Omental fat pad (tissue), 4 donors: Measurements from ENCODE around the gene ZNF155. TPM values are rescaled to one million over a fixed set of nuclear protein-coding genes. Genes with fewer than 3 reads are reported as not detected.
A peak's percentile ranks its signal among the peaks of the same experiment; 100 is the strongest.
"Not testable (repeated sequence)": the region's sequence is repeated elsewhere in the genome, so short reads cannot be mapped to it uniquely, and the experiment has no call there.

Experiments
- ATAC-seq: fragments of 150-250 bp; one replicate; pipeline ENCODE4 v1.9.1; 2016; ENCODE audit warnings: mild to moderate bottlenecking, moderate library complexity; ENCODE audit not compliant: low FRiP score
- DNase-seq: peaks from one replicate; pipeline ENCODE4 v3.0.0-alpha.2; 2019; ENCODE audit warnings: low spot score
- CTCF ChIP-seq, 3 donors: fragments of 450-650 bp; IDR thresholded peaks; one replicate each; pipeline ENCODE4 v1.5.1; 2016 to 2017; ENCODE audit warnings: antibody characterized with exemption in 3 of 3, mild to moderate bottlenecking in 3 of 3, moderate library complexity in 2 of 3
- total RNA-seq, 4 donors: library from RNA; depleted of rRNA; stranded (reverse); fragments of >200 nt; gene quantifications; one replicate each; pipeline ENCODE4 v1.1.0, GENCODE V29; 2016

ZNF155 gene
- total RNA-seq: 1 to 10 TPM; 5.0 to 8.2 (median 6.9) TPM

GRCh38 chr19:43983912-43984686, at the start of gene ZNF155:
Gene ZNF155 (plus strand): TSS chr19:43984188. CDS start chr19:43988544, 4,356 bp downstream.
- TF ChIP-seq CTCF (IDR thresholded peaks at IDR 0.05): no peak
- DNase-seq (peak; percentile 56), ATAC-seq (peak; percentile 99)

GRCh38 chr19:43934985-43935708, 48.8 kb upstream of the ZNF155 start, which contains the start of gene ZNF45:
Gene ZNF45 (minus strand): TSS chr19:43935282. CDS start chr19:43922185, 13,097 bp downstream.
- TF ChIP-seq CTCF (IDR thresholded peaks at IDR 0.05): no peak
- ATAC-seq: peak; percentile 98

GRCh38 chr19:43936188-43936587, 47.8 kb upstream of the ZNF155 start:
- no peak for TF ChIP-seq CTCF (IDR thresholded peaks at IDR 0.05)
- DNase-seq: no peak
- ATAC-seq: no peak

More at GRCh38 chr19:43934985-43935708, 48.8 kb upstream of the ZNF155 start, which contains the start of gene ZNF45:
- DNase-seq: peak; percentile 55

- ATAC-seq (no peak), DNase-seq (no peak)
- no peak for TF ChIP-seq CTCF (IDR thresholded peaks at IDR 0.05)
Measured at GRCh38 chr19:43939557-43940260, 44.3 kb upstream of the ZNF155 start.

GRCh38 chr19:43940719-43941118, 43.3 kb upstream of the ZNF155 start:
- ATAC-seq: no peak
- no peak for DNase-seq
- no peak for TF ChIP-seq CTCF (IDR thresholded peaks at IDR 0.05)

GRCh38 chr19:43941209-43941608, 42.8 kb upstream of the ZNF155 start:
- no peak for ATAC-seq
- TF ChIP-seq CTCF (IDR thresholded peaks at IDR 0.05): no peak
- DNase-seq: no peak

GRCh38 chr19:43947412-43947811, 36.6 kb upstream of the ZNF155 start:
- not testable (repeated sequence) for ATAC-seq

GRCh38 chr19:43949803-43950202, 34.2 kb upstream of the ZNF155 start:
- not testable (repeated sequence) for ATAC-seq, DNase-seq

More at GRCh38 chr19:43947412-43947811, 36.6 kb upstream of the ZNF155 start:
- DNase-seq: not testable (repeated sequence)
